Keratinocyte (primary cell): ENCODE data around the gene C10orf90. TPM values are rescaled to one million over a fixed set of nuclear protein-coding genes. Genes with fewer than 3 reads are reported as not detected.

Source experiments
- DNase-seq: peaks from one replicate; pipeline ENCODE4 v3.0.0-alpha.2; 2011; ENCODE audit warnings: low read depth, missing footprints, low spot score
- FAIRE-seq: peaks from 2 replicates; lab custom pipeline; 2011; peaks lifted over from hg19 to GRCh38; lab: Jason Lieb, UNC
- H2AFZ ChIP-seq: 2 replicates; pipeline ENCODE4 v1.6.0; 2012; ENCODE audit warnings: low read length, control low read depth, inconsistent platforms; ENCODE audit not compliant: control insufficient read depth
- H3K27ac ChIP-seq: 2 replicates; pipeline ENCODE4 v1.5.1; 2011; ENCODE audit warnings: low read length; ENCODE audit not compliant: control insufficient read depth, insufficient read depth
- H3K27me3 ChIP-seq: 3 replicates; pipeline ENCODE4 v1.6.0; 2011; ENCODE audit warnings: low read length; ENCODE audit not compliant: control insufficient read depth, insufficient read depth; ENCODE audit errors: extremely low read depth
- H3K36me3 ChIP-seq, 2 experiments: 2 replicates in 1 of 2; 3 replicates in 1 of 2; pipeline ENCODE4 v1.5.1; 2011; ENCODE audit warnings: low read length in 2 of 2, mild to moderate bottlenecking in 1 of 2; ENCODE audit not compliant: control insufficient read depth in 2 of 2, insufficient read depth in 2 of 2; ENCODE audit errors: extremely low read depth in 1 of 2
- H3K4me1 ChIP-seq: 3 replicates; pipeline ENCODE4 v1.5.1; 2011; ENCODE audit warnings: low read length; ENCODE audit not compliant: control insufficient read depth, insufficient read depth; ENCODE audit errors: extremely low read depth
- H3K4me2 ChIP-seq: 3 replicates; pipeline ENCODE4 v1.6.0; 2011; ENCODE audit warnings: low read depth, low read length; ENCODE audit not compliant: control insufficient read depth, insufficient read depth; ENCODE audit errors: extremely low read depth
- H3K4me3 ChIP-seq, 3 experiments: fragments of 200-600 bp in 1 of 3; sonication (generic) in 1 of 3; 2 replicates in 2 of 3; 3 replicates in 1 of 3; pipeline ENCODE4 v1.5.1; 2011 to 2016; ENCODE audit warnings: low read length in 3 of 3, mild to moderate bottlenecking in 3 of 3, control low read depth in 2 of 3, inconsistent platforms in 1 of 3, low read depth in 1 of 3, mixed read lengths in 1 of 3, mixed run types in 1 of 3, moderate library complexity in 1 of 3; ENCODE audit not compliant: control insufficient read depth in 2 of 3, insufficient read depth in 2 of 3; ENCODE audit errors: extremely low read depth in 1 of 3
- H3K79me2 ChIP-seq: 2 replicates; pipeline ENCODE4 v1.6.0; 2012; ENCODE audit warnings: low read length; ENCODE audit not compliant: control insufficient read depth, insufficient read depth
- H3K9ac ChIP-seq: 3 replicates; pipeline ENCODE4 v1.6.0; 2011; ENCODE audit warnings: low read length; ENCODE audit not compliant: control insufficient read depth, insufficient read depth; ENCODE audit errors: extremely low read depth
- H3K9me1 ChIP-seq: 3 replicates; pipeline ENCODE4 v1.6.0; 2011; ENCODE audit warnings: low read length; ENCODE audit not compliant: control insufficient read depth, insufficient read depth; ENCODE audit errors: extremely low read depth
- H3K9me3 ChIP-seq: 2 replicates; pipeline ENCODE4 v1.5.1; 2012; ENCODE audit warnings: low read depth, low read length; ENCODE audit not compliant: control insufficient read depth
- H4K20me1 ChIP-seq: 3 replicates; pipeline ENCODE4 v1.6.0; 2011; ENCODE audit warnings: low read length; ENCODE audit not compliant: control insufficient read depth, insufficient read depth; ENCODE audit errors: extremely low read depth
- CTCF ChIP-seq, 3 experiments: IDR thresholded peaks in 1 of 3; conservative IDR thresholded peaks in 1 of 3; optimal IDR thresholded peaks in 1 of 3; 2 replicates in 2 of 3; 3 replicates in 1 of 3; pipeline versions ENCODE3 to v1.5.1; 2011; ENCODE audit warnings: low read length in 3 of 3, mild to moderate bottlenecking in 3 of 3, moderate library complexity in 2 of 3, control low read depth in 1 of 3, inconsistent platforms in 1 of 3; ENCODE audit not compliant: insufficient read depth in 2 of 3; ENCODE audit errors: extremely low read depth in 1 of 3
- EZH2 ChIP-seq: IDR thresholded peaks from one replicate; pipeline ENCODE4 v1.6.1; 2012; ENCODE audit warnings: inconsistent platforms, mild to moderate bottlenecking, low read length, moderate library complexity
- dilution Hi-C: fragments of 300-500 bp; cut with MboI; formaldehyde crosslinking; loops from one replicate; pipeline ENCODE4 v1.7.0; 2020; ENCODE audit warnings: low sequenced_read_pairs; ENCODE audit not compliant: extremely low pct_ligation_motif_present
- polyA plus RNA-seq, 5 experiments: library from polyadenylated mRNA; depleted of rRNA in 3 of 5; stranded (reverse) in 3 of 5; stranded (forward) in 1 of 5; unstranded in 1 of 5; fragments of >200 nt; gene quantifications; 1 replicate in 1 of 5; 2 replicates in 3 of 5; 3 replicates in 1 of 5; pipeline versions ENCODE4 v1.2.1 to v1.2.3, GENCODE V29; 2011 to 2012; ENCODE audit warnings: missing spikeins in 2 of 5, low read depth in 1 of 5, low replicate concordance in 1 of 5

Gene C10orf90
- polyA plus RNA-seq, 1 donor (not counting 4 experiments of a cell fraction or from before 2014, with no cell fraction given) = not detected

- Histone ChIP-seq H3K27me3 (no peaks in the 10 kb centered on the region), H3K4me1 (no peaks in the 10 kb centered on the region), H3K4me3 (no peak overlapping the region), H3K79me2 (no peaks in the 10 kb centered on the region), H3K27ac (no peak overlapping the region), H4K20me1 (no peaks in the 10 kb centered on the region), H2AFZ (no peak overlapping the region), H3K36me3 (no peaks in the 10 kb centered on the region), H3K9ac (no peak overlapping the region), H3K4me2 (no peak overlapping the region), H3K9me1 (no peaks in the 10 kb centered on the region), H3K9me3 (no peaks in the 10 kb centered on the region)
- no peak for DNase-seq
- FAIRE-seq = no peak
- TF ChIP-seq CTCF (optimal IDR thresholded peaks at IDR 0.05 in 1 of 3, IDR thresholded peaks at IDR 0.05 in 1 of 3, conservative IDR thresholded peaks at IDR 0.05 in 1 of 3; ENCODE audit: extremely low read depth in 1 of 3, insufficient read depth in 2 of 3, low read length in 3 of 3) (no peak), EZH2 (no peak)
- dilution Hi-C loops = no loop called here
These were observed 37.8 kb downstream of the C10orf90 start for GRCh38 chr10:126632705-126633104.

GRCh38 chr10:126629925-126630624 lies 40.4 kb downstream of the C10orf90 start:
- no peak overlapping the region for H2AFZ ChIP-seq
- H3K9me3 ChIP-seq = no peaks in the 10 kb centered on the region
- no peaks in the 10 kb centered on the region for H3K79me2 ChIP-seq
- FAIRE-seq (no peak), DNase-seq (no peak)
- H3K9ac ChIP-seq = no peak overlapping the region
- H3K4me1 ChIP-seq = no peaks in the 10 kb centered on the region
- no peak for TF ChIP-seq EZH2
- TF ChIP-seq CTCF (optimal IDR thresholded peaks at IDR 0.05 in 1 of 3, IDR thresholded peaks at IDR 0.05 in 1 of 3, conservative IDR thresholded peaks at IDR 0.05 in 1 of 3; ENCODE audit: extremely low read depth in 1 of 3, insufficient read depth in 2 of 3, low read length in 3 of 3) = no peak
- H3K27me3 ChIP-seq = no peaks in the 10 kb centered on the region
- dilution Hi-C loops = no loop called here
- H3K4me2 ChIP-seq = no peak overlapping the region
- no peak overlapping the region for H3K4me3 ChIP-seq
- H3K9me1 ChIP-seq = no peaks in the 10 kb centered on the region
- no peaks in the 10 kb centered on the region for H3K36me3 ChIP-seq
- H3K27ac ChIP-seq = no peak overlapping the region
- no peaks in the 10 kb centered on the region for H4K20me1 ChIP-seq
